ENCODE results near the gene AUTS2.

DNA sequence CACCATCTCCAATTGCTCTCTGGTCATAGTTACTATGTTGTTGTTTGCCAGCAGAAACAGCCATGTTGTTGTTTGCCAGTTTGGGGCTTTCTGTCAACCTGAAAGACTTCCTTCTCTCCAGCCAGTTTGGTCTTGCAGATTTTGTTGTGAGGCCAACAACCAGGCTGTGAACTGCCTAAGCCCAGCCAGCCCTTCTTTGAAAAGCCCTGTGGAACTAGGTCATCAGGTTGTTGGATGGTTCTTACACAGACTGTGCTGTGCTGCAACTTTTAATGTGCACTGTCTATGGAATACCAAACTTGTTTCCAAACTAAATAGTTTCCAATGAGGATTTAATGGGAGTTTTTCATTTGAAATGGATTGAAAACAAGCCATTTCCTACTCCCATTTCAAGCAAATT, 940.9 kb downstream of the AUTS2 start:
- TF ChIP-seq ZNF24 (tag by site-specific recombination; IDR thresholded peaks at IDR 0.05) (no peak), ZNF785 (tag by site-specific recombination; IDR thresholded peaks at IDR 0.05) (no peak), ZNF501 (tag by site-specific recombination; IDR thresholded peaks at IDR 0.05) (no peak)
